AG04450 (cell line): ENCODE measurements around the gene SMARCB1. TPM values are rescaled to one million over a fixed set of nuclear protein-coding genes. Genes with fewer than 3 reads are reported as not detected.

Source experiments
- CTCF ChIA-PET: fragments of 300-600, 350-600 bp; formaldehyde crosslinking; extraction: SDS; loops from one replicate; lab custom pipeline; 2022; ENCODE audit warnings: antibody characterized with exemption, inconsistent platforms; lab: Charles Lee
- POLR2A ChIA-PET: fragments of 350-600 bp; formaldehyde crosslinking; extraction: SDS; loops from one replicate; lab custom pipeline; 2021; ENCODE audit warnings: antibody characterized with exemption, inconsistent platforms; lab: Yijun Ruan, JAX
- DNase-seq: peaks from one replicate; pipeline ENCODE4 v3.0.0-alpha.2; 2011; ENCODE audit warnings: low read depth, low spot score
- H3K27ac ChIP-seq: one replicate; pipeline ENCODE4 v1.5.1; 2012; ENCODE audit warnings: low read depth, low read length, control low read depth
- H3K27me3 ChIP-seq: one replicate; pipeline ENCODE4 v1.6.0; 2012; ENCODE audit warnings: low read length; ENCODE audit not compliant: control insufficient read depth, insufficient read depth
- H3K4me3 ChIP-seq: 2 replicates; pipeline ENCODE4 v1.5.1; 2011; ENCODE audit warnings: mild to moderate bottlenecking, low read depth, low read length, control low read depth
- H3K9me3 ChIP-seq: 2 replicates; pipeline ENCODE4 v1.5.1; 2012; ENCODE audit warnings: low read length; ENCODE audit not compliant: control insufficient read depth, insufficient read depth
- CTCF ChIP-seq: IDR thresholded peaks from 2 replicates; pipeline ENCODE4 v1.5.1; 2011; ENCODE audit warnings: low read depth, low read length, control low read depth, inconsistent platforms
- polyA plus RNA-seq: library from polyadenylated mRNA; depleted of rRNA; stranded (reverse); fragments of >200 nt; gene quantifications from 2 replicates; pipeline ENCODE4 v1.2.3, GENCODE V29; 2011

The SMARCB1 gene
- polyA plus RNA-seq, 1 experiment, result 180 TPM

GRCh38 chr22:23816156-23816976 is 29.6 kb downstream of the SMARCB1 start:
- DNase-seq, result no peak
- POLR2A ChIA-PET, result no interaction called here
- no peaks in the 10 kb centered on the region for H3K9me3 ChIP-seq
- no peak overlapping the region for H3K27ac ChIP-seq
- H3K4me3 ChIP-seq, result no peak overlapping the region
- CTCF ChIA-PET, result no interaction called here
- no peaks in the 10 kb centered on the region for H3K27me3 ChIP-seq
- TF ChIP-seq CTCF, result no peak

- H3K4me3 ChIP-seq, result no peak overlapping the region
- no peak for DNase-seq
- no peaks in the 10 kb centered on the region for H3K9me3 ChIP-seq
- ChIA-PET POLR2A (no interaction called here), CTCF (no interaction called here)
- no peaks in the 10 kb centered on the region for H3K27me3 ChIP-seq
- TF ChIP-seq CTCF, result no peak
- H3K27ac ChIP-seq, result no peak overlapping the region
Measured at GRCh38 chr22:23817146-23817545, 30.4 kb downstream of the SMARCB1 start.

GRCh38 chr22:23818541-23818940 is 31.8 kb downstream of the SMARCB1 start:
- no peak for TF ChIP-seq CTCF
- Histone ChIP-seq H3K27ac (no peak overlapping the region), H3K4me3 (no peak overlapping the region), H3K9me3 (no peaks in the 10 kb centered on the region), H3K27me3 (no peaks in the 10 kb centered on the region)
- POLR2A ChIA-PET, result interaction anchor here (0.6 kb wide), 1 partner anchor 468 kb away, joined by 4 read pairs; no protein-coding TSS in a partner anchor
- DNase-seq, result no peak
- CTCF ChIA-PET, result no interaction called here

- no peak for DNase-seq
- Histone ChIP-seq H3K9me3 (no peaks in the 10 kb centered on the region), H3K27ac (no peak overlapping the region), H3K4me3 (no peak overlapping the region), H3K27me3 (no peaks in the 10 kb centered on the region)
- CTCF ChIA-PET, result no interaction called here
- no peak for TF ChIP-seq CTCF
- POLR2A ChIA-PET, result no interaction called here
Measured at GRCh38 chr22:23820748-23821211, 34.0 kb downstream of the SMARCB1 start.

DNA sequence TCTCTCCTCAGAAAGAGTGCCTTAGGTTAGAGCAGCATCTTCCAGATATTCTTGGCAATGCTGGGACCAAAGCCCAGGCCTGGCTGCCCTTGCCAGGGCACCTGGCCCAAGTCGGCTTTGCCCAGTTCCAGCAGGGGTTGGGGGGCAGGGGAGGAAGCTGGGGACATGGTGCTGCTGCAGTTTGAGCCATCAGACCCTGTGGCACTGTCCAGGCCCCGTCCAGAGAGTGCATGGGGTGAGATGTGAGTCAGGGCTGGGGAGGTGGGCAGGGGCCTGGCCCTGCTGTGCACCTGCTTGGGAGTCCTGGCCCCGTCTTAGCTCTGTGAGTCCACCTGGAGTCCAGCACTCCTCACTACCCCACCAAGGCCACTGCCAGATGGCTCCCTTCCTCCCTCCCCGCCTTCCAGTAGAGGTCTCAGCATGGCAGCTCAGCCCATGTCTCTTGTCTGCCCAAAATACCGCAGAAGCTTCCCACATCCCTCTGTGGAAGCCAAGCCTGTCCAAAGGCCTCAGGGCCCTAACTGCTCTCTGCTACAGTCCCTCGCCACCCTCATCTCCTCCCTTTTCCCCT is 35.4 kb downstream of the SMARCB1 start:
- ChIA-PET CTCF (no interaction called here), POLR2A (interaction anchor here (0.7 kb wide), 2 partner anchors 12 to 50 kb away, joined by 3 read pairs; no protein-coding TSS in a partner anchor)
- no peaks in the 10 kb centered on the region; the same call in 1 of the 2 replicates for H3K9me3 ChIP-seq
- H3K27me3 ChIP-seq, result no peaks in the 10 kb centered on the region
- no peak for DNase-seq
- H3K27ac ChIP-seq, result no peak overlapping the region
- no peak for TF ChIP-seq CTCF
- no peak overlapping the region for H3K4me3 ChIP-seq
